GM19397 (cell line): ENCODE measurements around the gene SPON1.
"Not testable (repeated sequence)": the region's sequence is repeated elsewhere in the genome, so short reads cannot be mapped to it uniquely, and the experiment has no call there.

Experiments used
- ATAC-seq: cut with Tn5 transposase; IDR thresholded peaks from one replicate; pipeline ENCODE4 v1.9.1; 2021; ENCODE audit warnings: mild to moderate bottlenecking, moderate library complexity; ENCODE audit not compliant: unreplicated experiment

SPON1 gene

GRCh38 chr11:13974631-13975030, 12.1 kb downstream of the SPON1 start:
- no peak for ATAC-seq

- ATAC-seq: no peak
Measured at GRCh38 chr11:13983081-13983751, 20.7 kb downstream of the SPON1 start.

DNA sequence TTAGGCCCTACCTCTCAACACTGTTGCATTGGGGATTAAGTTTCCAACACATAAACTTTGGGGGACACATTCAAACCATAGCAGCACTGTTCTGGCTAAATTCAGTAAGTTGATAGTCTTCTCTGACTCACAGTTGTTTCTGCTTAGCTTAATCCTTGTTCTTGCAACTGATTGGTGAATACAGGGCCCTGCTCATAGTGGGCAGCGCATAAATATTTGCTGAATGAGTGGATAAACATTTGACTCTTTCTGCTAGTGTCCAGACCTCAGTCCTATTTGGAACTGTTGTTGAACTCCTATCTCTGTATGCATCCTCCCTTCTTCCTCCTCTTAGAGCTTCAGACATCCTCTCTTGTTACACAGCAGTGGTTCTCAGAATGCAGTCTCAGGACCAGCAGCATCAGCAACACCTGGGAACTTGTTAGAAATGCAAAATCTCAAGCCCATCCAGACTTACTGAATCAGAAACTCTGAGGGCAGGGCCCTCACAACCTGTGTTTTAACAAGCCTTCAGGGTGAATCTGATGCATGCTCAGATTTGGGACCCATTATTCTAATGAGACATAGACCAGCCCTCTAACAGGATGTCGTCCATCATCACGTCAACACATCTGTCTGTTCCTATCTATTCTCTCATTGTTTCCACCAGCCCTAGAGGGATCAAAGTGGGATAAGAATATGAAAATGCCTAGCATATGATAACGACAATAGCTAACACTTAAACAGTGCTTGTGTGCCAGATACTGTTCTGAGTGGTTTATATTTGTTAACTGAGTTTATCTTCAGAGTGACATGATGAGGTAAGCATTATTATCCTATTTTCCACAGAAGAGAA, 22.3 kb downstream of the SPON1 start:
- ATAC-seq: no peak

- ATAC-seq: not testable (repeated sequence)
Measured at GRCh38 chr11:13986695-13987094, 24.2 kb downstream of the SPON1 start.

GRCh38 chr11:13992158-13992856, 29.8 kb downstream of the SPON1 start:
- ATAC-seq: not testable (repeated sequence)

DNA sequence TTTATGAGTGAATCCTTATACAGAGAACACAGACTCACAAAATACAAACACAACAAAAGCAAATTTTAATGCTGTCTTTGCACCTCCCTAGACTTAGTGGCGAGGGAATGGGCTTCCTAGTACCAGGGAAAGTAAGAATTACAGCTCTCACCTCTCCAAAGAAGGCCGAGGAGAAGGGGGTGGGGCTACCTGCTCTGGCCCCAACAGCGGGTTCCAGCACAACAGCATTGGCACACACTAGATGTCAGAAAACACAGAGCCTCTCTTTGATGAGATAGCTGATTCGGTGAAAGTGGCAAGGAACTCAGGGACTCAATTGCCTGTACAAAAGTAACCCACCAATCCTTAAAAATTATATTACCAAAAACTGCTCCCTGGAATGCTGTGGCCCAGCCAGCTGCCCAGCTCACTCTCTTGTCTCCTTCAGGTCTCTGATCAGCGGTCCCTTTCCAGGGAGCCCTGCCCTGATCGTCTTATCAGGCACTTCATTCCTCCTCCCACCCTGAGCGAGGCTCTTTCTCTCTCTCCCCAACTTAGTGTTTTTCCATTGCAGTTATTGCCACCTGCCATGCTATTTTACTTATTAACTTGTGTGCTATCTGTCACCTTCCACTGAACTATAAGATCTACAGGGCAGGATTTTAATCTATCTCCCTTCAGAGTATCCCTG, 30.7 kb downstream of the SPON1 start:
- ATAC-seq: no peak

- no peak for ATAC-seq
Measured at GRCh38 chr11:13997881-13998280, 35.4 kb downstream of the SPON1 start.

GRCh38 chr11:13999704-14000103, 37.2 kb downstream of the SPON1 start:
- ATAC-seq: no peak

DNA sequence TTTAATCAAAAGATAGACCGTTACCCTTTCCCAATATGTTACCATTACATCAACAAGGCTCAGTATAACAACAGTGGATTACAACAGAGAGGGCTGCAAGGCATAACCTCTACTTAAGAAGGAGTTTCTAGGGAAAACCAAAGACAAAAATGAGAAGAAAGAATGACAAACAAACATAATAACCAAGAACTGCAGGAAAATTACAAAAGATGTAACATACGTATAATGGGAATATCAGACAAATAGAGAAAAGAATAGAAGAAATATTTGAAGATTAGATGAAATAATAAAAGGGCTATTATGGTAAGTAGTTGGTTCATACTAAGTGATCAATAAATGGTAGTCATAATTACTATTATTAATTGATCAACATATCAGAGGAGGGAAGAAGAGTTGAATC, 39.1 kb downstream of the SPON1 start:
- no peak for ATAC-seq

GRCh38 chr11:14007566-14007965, 45.0 kb downstream of the SPON1 start:
- ATAC-seq: no peak

DNA sequence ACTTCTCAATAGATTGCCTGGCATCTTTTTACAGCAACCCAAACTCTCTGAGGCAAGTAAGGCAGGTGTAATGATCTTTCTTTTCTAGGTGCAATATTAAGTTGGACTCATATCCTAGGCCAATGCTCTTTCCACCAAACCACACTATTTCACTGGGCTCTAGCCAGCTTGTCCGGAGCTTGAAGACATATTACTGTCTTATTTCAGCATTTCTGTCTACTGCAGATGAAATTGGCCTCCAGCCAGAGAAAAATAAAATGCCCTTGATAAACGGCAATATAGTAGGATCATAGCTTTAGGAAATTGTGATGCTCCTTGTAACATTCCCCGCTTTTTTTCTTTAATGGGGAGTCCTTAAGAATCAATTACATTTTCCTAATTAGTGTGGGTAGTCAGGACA, 48.1 kb downstream of the SPON1 start:
- ATAC-seq: no peak

GRCh38 chr11:14012846-14013245, 50.3 kb downstream of the SPON1 start:
- no peak for ATAC-seq

GRCh38 chr11:14015711-14016110, 53.2 kb downstream of the SPON1 start:
- no peak for ATAC-seq

GRCh38 chr11:14018441-14018840, 55.9 kb downstream of the SPON1 start:
- ATAC-seq: no peak

DNA sequence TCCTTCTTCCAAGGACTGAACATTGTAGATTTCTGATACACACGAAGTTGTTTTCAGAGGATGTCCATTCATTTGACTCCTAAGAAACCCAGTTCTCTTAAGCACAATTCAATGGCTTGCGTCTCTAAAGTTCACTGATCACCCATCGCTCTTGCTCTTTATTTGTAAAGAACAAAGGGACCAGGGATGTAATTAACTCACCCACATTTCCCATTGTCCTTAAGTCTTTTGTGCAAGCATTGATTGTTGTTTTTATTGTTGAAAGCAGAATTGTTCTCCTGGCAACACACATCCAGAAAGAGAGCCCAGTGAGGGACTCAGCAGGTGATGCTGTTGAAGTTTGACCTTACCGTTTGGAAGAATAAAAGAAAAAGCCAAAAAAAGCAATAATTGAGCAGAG, 59.2 kb downstream of the SPON1 start:
- ATAC-seq: no peak

- ATAC-seq: no peak
Measured at GRCh38 chr11:14022251-14022650, 59.7 kb downstream of the SPON1 start.

- no peak for ATAC-seq
Measured at GRCh38 chr11:14022821-14023220, 60.3 kb downstream of the SPON1 start.

GRCh38 chr11:14026961-14027360, 64.4 kb downstream of the SPON1 start:
- no peak for ATAC-seq

GRCh38 chr11:14027525-14027924, 65.0 kb downstream of the SPON1 start:
- no peak for ATAC-seq

DNA sequence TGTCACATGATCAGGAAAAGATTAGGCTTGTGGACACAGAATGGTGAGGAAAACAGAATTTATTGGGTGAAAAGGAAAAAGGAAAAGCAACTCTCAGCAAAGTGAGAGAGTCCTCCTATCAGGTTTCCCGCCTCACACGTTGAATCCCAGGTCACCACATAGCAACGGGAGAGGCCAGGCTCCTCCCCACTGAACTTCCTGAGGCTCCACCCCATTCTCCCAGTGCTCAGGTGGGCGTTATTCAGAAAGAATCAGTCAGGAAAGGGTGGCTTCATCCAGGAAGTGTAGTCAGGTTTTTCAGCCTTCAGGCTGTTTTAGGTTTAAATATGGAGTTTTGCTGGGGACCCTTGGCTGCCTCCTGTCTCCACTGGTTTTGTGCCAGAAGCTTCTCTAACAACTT, 66.9 kb downstream of the SPON1 start:
- ATAC-seq: no peak
